Gastrocnemius medialis (tissue), 4 donors: Measurements from ENCODE around the gene HACD2. TPM values are rescaled to one million over a fixed set of nuclear protein-coding genes. Genes with fewer than 3 reads are reported as not detected.

Experiments
- ATAC-seq, 2 donors: fragments of 150-250 bp; one replicate each; pipeline ENCODE4 v1.9.1; 2016
- DNase-seq, 2 donors: peaks; one replicate each; pipeline ENCODE4 v3.0.0-alpha.2; 2019
- H3K27ac ChIP-seq, 4 donors: fragments of 200-600 bp; sonication (generic); 1 replicate in 1 of 4; 2 replicates in 3 of 4; pipeline ENCODE4 v1.5.1; 2016 to 2018; ENCODE audit warnings: mild to moderate bottlenecking in 2 of 4, moderate library complexity in 1 of 4
- H3K27me3 ChIP-seq, 3 donors: fragments of 200-600 bp; sonication (generic) in 2 of 3; 1 replicate in 1 of 3; 2 replicates in 2 of 3; pipeline versions ENCODE4 v1.5.1 to v1.6.0; 2016 to 2019; ENCODE audit warnings: mild to moderate bottlenecking in 1 of 3, moderate library complexity in 1 of 3
- H3K36me3 ChIP-seq, 2 donors: fragments of 200-600 bp; sonication (generic) in 1 of 2; one replicate each; pipeline ENCODE4 v1.5.1; 2017 to 2018
- H3K4me1 ChIP-seq, 2 donors: fragments of 200-600 bp; sonication (generic) in 1 of 2; one replicate each; pipeline ENCODE4 v1.5.1; 2016 to 2017; ENCODE audit warnings: mild to moderate bottlenecking in 2 of 2
- H3K4me3 ChIP-seq, 4 donors: fragments of 200-600 bp; sonication (generic) in 3 of 4; 1 replicate in 1 of 4; 2 replicates in 3 of 4; pipeline ENCODE4 v1.5.1; 2016 to 2019; ENCODE audit warnings: mild to moderate bottlenecking in 2 of 4
- H3K9me3 ChIP-seq, 3 donors: fragments of 200-600 bp; sonication (generic) in 2 of 3; 1 replicate in 1 of 3; 2 replicates in 2 of 3; pipeline ENCODE4 v1.5.1; 2016 to 2019
- CTCF ChIP-seq, 5 experiments: fragments of 450-650 bp in 3 of 5; fragments of 200-600 bp in 2 of 5; sonication (generic) in 2 of 5; IDR thresholded peaks in 4 of 5; conservative IDR thresholded peaks in 1 of 5; 1 replicate in 4 of 5; 2 replicates in 1 of 5; pipeline ENCODE4 v1.5.1; 2016 to 2019; ENCODE audit warnings: antibody characterized with exemption in 5 of 5, mild to moderate bottlenecking in 3 of 5, moderate library complexity in 3 of 5
- POLR2A ChIP-seq, 2 donors: fragments of 450-650 bp; IDR thresholded peaks; one replicate each; pipeline ENCODE4 v1.6.1; 2017; ENCODE audit warnings: antibody characterized with exemption in 2 of 2, mild to moderate bottlenecking in 2 of 2, moderate library complexity in 2 of 2
- in situ Hi-C, 4 donors: fragments of 200-750 bp; cut with MboI; loops; one replicate each; pipeline versions ENCODE4 v1.15.0 to v1.8.0; 2017; ENCODE audit warnings: low sequenced_read_pairs in 4 of 4
- intact Hi-C: fragments of 100-400 bp; cut with DNase I; formaldehyde crosslinking; loops from one replicate; pipeline ENCODE4 v1.15.1; 2023; ENCODE audit warnings: low total_unique reads
- total RNA-seq, 4 donors: library from RNA; depleted of rRNA; stranded (reverse); fragments of >200 nt; gene quantifications; one replicate each; pipeline versions ENCODE4 v1.1.0 to v1.2.3, GENCODE V29; 2016

The HACD2 gene
- total RNA-seq, 4 donors from 2014 or later = 3.9 to 19.8 (median 6.7) TPM

- intact Hi-C loops (no loop called here), in situ Hi-C loops (loop anchor here in 3 of 4 donors (25.0 kb wide), 1 partner anchor 162 kb away; no protein-coding TSS in a partner anchor)
- Histone ChIP-seq H3K36me3 (peaks cover 0 to 16% of the 10 kb centered on the region in 2 donors), H3K4me1 (no peaks in the 10 kb centered on the region), H3K4me3 (no peak overlapping the region), H3K9me3 (no peaks in the 10 kb centered on the region), H3K27me3 (no peaks in the 10 kb centered on the region), H3K27ac (no peak overlapping the region)
- DNase-seq (no peak), ATAC-seq (no peak)
- no peak for TF ChIP-seq CTCF (IDR thresholded peaks at IDR 0.05 in 4 of 5, conservative IDR thresholded peaks at IDR 0.05 in 1 of 5)
- no peak for TF ChIP-seq POLR2A (IDR thresholded peaks at IDR 0.05)
Observed at GRCh38 chr3:123499322-123499721, 85.5 kb downstream of the HACD2 start.

- H3K4me3 ChIP-seq = no peak overlapping the region
- ATAC-seq = no peak
- TF ChIP-seq POLR2A (IDR thresholded peaks at IDR 0.05) = no peak
- DNase-seq = no peak
- intact Hi-C loops (no loop called here), in situ Hi-C loops (loop anchor here in 3 of 4 donors (25.0 kb wide), 1 partner anchor 161 kb away; no protein-coding TSS in a partner anchor)
- H3K27ac ChIP-seq = no peak overlapping the region
- peaks cover 0 to 17% of the 10 kb centered on the region in 2 donors for H3K36me3 ChIP-seq
- no peaks in the 10 kb centered on the region for H3K4me1 ChIP-seq
- H3K9me3 ChIP-seq = no peaks in the 10 kb centered on the region
- no peaks in the 10 kb centered on the region for H3K27me3 ChIP-seq
Observed at GRCh38 chr3:123498761-123499160, 86.1 kb downstream of the HACD2 start.

- intact Hi-C loops = no loop called here
- H3K4me3 ChIP-seq = no peak overlapping the region
- no peaks in the 10 kb centered on the region for H3K27me3 ChIP-seq
- ATAC-seq = no peak
- no peaks in the 10 kb centered on the region for H3K4me1 ChIP-seq
- no peak overlapping the region for H3K27ac ChIP-seq
- no peaks in the 10 kb centered on the region for H3K9me3 ChIP-seq
- in situ Hi-C loops = loop anchor here in 3 of 4 donors (25.0 kb wide), 1 partner anchor 157 kb away; no protein-coding TSS in a partner anchor
- peaks cover 0 to 11% of the 10 kb centered on the region in 2 donors for H3K36me3 ChIP-seq
- no peak for DNase-seq
- no peak for TF ChIP-seq POLR2A (IDR thresholded peaks at IDR 0.05)
- TF ChIP-seq CTCF (IDR thresholded peaks at IDR 0.05 in 4 of 5, conservative IDR thresholded peaks at IDR 0.05 in 1 of 5) = no peak
Observed at GRCh38 chr3:123493912-123494311, 90.9 kb downstream of the HACD2 start.

- DNase-seq = no peak
- no peaks in the 10 kb centered on the region for H3K9me3 ChIP-seq
- no peak overlapping the region for H3K27ac ChIP-seq
- intact Hi-C loops = no loop called here
- no peaks in the 10 kb centered on the region for H3K27me3 ChIP-seq
- no peak for ATAC-seq
- peaks cover 0 to 8% of the 10 kb centered on the region in 2 donors for H3K36me3 ChIP-seq
- H3K4me1 ChIP-seq = no peaks in the 10 kb centered on the region
- H3K4me3 ChIP-seq = no peak overlapping the region
- TF ChIP-seq CTCF (IDR thresholded peaks at IDR 0.05 in 4 of 5, conservative IDR thresholded peaks at IDR 0.05 in 1 of 5) = no peak
- TF ChIP-seq POLR2A (IDR thresholded peaks at IDR 0.05) = no peak
- in situ Hi-C loops = loop anchor here in 3 of 4 donors (25.0 kb wide), 1 partner anchor 155 kb away; no protein-coding TSS in a partner anchor
Observed at GRCh38 chr3:123491966-123492587, 92.8 kb downstream of the HACD2 start.

- in situ Hi-C loops = loop anchor here (5.0 to 25.0 kb wide), 2 partner anchors 152 to 162 kb away; no protein-coding TSS in a partner anchor
- TF ChIP-seq POLR2A (IDR thresholded peaks at IDR 0.05) (no peak), CTCF (IDR thresholded peaks at IDR 0.05 in 4 of 5, conservative IDR thresholded peaks at IDR 0.05 in 1 of 5) (peak; percentile 57 to 86 (median 71))
- intact Hi-C loops = loop anchor here (1.0 to 2.0 kb wide), 2 partner anchors 41 to 160 kb away; partner anchors contain the start of gene ADCY5
- DNase-seq (peak; percentile 12 to 37), ATAC-seq (peak; percentile 72 to 77)
- H3K4me3 ChIP-seq = no peak overlapping the region
- H3K9me3 ChIP-seq = no peaks in the 10 kb centered on the region
- no peaks in the 10 kb centered on the region for H3K27me3 ChIP-seq
- peaks cover 0 to 3% of the 10 kb centered on the region in 2 donors for H3K36me3 ChIP-seq
- peak overlapping the region in 1 of 4 donors; percentile 7 for H3K27ac ChIP-seq
- no peaks in the 10 kb centered on the region for H3K4me1 ChIP-seq
Observed at GRCh38 chr3:123489400-123490004, 95.4 kb downstream of the HACD2 start.
